ENCODE measurements around the gene FBXL7. TPM values are rescaled to one million over a fixed set of nuclear protein-coding genes. Genes with fewer than 3 reads are reported as not detected.

Gene FBXL7
- total and polyA plus RNA-seq, 9 of the 15 experiments (the other 6 are each of a cell fraction or from before 2014, with no cell fraction given): 0.04 to 0.08 TPM; not detected in 7

DNA sequence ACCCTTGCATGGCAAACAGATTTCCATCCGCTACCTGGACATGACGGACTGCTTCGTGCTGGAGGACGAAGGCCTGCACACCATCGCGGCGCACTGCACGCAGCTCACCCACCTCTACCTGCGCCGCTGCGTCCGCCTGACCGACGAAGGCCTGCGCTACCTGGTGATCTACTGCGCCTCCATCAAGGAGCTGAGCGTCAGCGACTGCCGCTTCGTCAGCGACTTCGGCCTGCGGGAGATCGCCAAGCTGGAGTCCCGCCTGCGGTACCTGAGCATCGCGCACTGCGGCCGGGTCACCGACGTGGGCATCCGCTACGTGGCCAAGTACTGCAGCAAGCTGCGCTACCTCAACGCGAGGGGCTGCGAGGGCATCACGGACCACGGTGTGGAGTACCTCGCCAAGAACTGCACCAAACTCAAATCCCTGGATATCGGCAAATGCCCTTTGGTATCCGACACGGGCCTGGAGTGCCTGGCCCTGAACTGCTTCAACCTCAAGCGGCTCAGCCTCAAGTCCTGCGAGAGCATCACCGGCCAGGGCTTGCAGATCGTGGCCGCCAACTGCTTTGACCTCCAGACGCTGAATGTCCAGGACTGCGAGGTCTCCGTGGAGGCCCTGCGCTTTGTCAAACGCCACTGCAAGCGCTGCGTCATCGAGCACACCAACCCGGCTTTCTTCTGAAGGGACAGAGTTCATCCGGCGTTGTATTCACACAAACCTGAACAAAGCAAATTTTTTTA lies 436.7 kb downstream of the FBXL7 start:
- H3K9me3 ChIP-seq (replicated peaks; ENCODE audit: control insufficient read depth, insufficient read depth, low read depth, low read length): no peaks in the 10 kb centered on the region
- H3K79me2 ChIP-seq (ENCODE audit: control insufficient read depth, insufficient read depth, low read length): no peaks in the 10 kb centered on the region
- FAIRE-seq (no peak), DNase-seq (ENCODE audit: extremely low read depth in 1 of 4, low spot score in 3 of 4) (no peak), ATAC-seq (no peak)
- ChIA-PET POLR2A (no interaction called here), CTCF (ENCODE audit: low intra/inter-chr PET ratio) (no interaction called here)
- intact Hi-C loops (cut with micrococcal nuclease): no loop called here
- H3K4me2 ChIP-seq (ENCODE audit: insufficient read depth, low read length): no peak overlapping the region
- in situ Hi-C loops (cut with MboI): no loop called here
- H2AFZ ChIP-seq (ENCODE audit: low read depth, low read length): no peak overlapping the region
- H3K4me1 ChIP-seq (replicated peaks in 1 of 2; ENCODE audit: control insufficient read depth in 2 of 2, insufficient read depth in 2 of 2, low read length in 2 of 2): peaks cover 0 to 5% of the 10 kb centered on the region in 2 experiments; a peak in 1 of 5 replicates
- no peaks in the 10 kb centered on the region for H3K27me3 ChIP-seq (ENCODE audit: control insufficient read depth in 2 of 2, insufficient read depth in 2 of 2, low read length in 2 of 2)
- H3K36me3 ChIP-seq (ENCODE audit: control insufficient read depth, insufficient read depth, low read length): no peaks in the 10 kb centered on the region
- no TSS peak for BruUV-seq (replicated peaks)
- H3K9me1 ChIP-seq (ENCODE audit: control insufficient read depth, insufficient read depth, low read length): no peaks in the 10 kb centered on the region
- H3K27ac ChIP-seq (ENCODE audit: extremely low read depth, low read depth, low read length): no peak overlapping the region
- no peak overlapping the region for H3K4me3 ChIP-seq
- H3K9ac ChIP-seq (ENCODE audit: insufficient read depth in 1 of 2, low read depth in 2 of 2, low read length in 2 of 2): no peak overlapping the region
- no peaks in the 10 kb centered on the region for H4K20me1 ChIP-seq (replicated peaks; ENCODE audit: control insufficient read depth, insufficient read depth, low read length)
- WGBS (ENCODE audit: insufficient coverage, low coverage, missing lambda C conversion rate): under 1% methylated on average over 54 of the region's 60 CpGs
- TF ChIP-seq NCOA1 (IDR thresholded peaks at IDR 0.05; ENCODE audit: low read depth) (no peak), MXI1 (IDR thresholded peaks at IDR 0.05; ENCODE audit: low read depth, low read length) (no peak), ZC3H11A (IDR thresholded peaks at IDR 0.05; ENCODE audit: low read depth, low read length) (no peak)

DNA sequence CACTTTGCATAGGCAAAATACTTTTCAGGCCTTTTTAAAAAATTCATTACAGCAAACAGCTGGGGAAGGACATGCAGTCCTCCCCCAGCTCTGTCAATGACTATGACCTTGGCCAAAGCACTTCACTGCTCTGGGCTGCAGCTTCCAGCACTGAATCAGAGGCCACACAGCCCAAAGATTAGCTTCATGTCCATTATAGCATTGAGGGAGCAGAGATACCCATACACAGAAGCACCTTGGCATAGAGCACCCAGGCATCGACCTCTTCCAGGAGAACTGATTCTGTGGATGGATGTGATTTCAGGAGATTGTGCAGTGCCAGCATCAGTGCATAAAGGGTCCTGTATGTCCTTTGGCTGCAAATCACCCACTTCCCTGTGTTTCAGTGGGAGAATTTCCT lies 437.7 kb downstream of the FBXL7 start:
- no peak for ATAC-seq
- Histone ChIP-seq H3K36me3 (ENCODE audit: control insufficient read depth, insufficient read depth, low read length) (no peaks in the 10 kb centered on the region), H2AFZ (ENCODE audit: low read depth, low read length) (no peak overlapping the region), H3K27me3 (ENCODE audit: control insufficient read depth in 2 of 2, insufficient read depth in 2 of 2, low read length in 2 of 2) (no peaks in the 10 kb centered on the region), H3K4me3 (no peak overlapping the region), H3K79me2 (ENCODE audit: control insufficient read depth, insufficient read depth, low read length) (no peaks in the 10 kb centered on the region), H3K4me2 (ENCODE audit: insufficient read depth, low read length) (no peak overlapping the region), H3K27ac (ENCODE audit: extremely low read depth, low read depth, low read length) (no peak overlapping the region), H3K9me3 (replicated peaks; ENCODE audit: control insufficient read depth, insufficient read depth, low read depth, low read length) (no peaks in the 10 kb centered on the region), H3K9me1 (ENCODE audit: control insufficient read depth, insufficient read depth, low read length) (no peaks in the 10 kb centered on the region), H4K20me1 (replicated peaks; ENCODE audit: control insufficient read depth, insufficient read depth, low read length) (no peaks in the 10 kb centered on the region), H3K9ac (ENCODE audit: insufficient read depth in 1 of 2, low read depth in 2 of 2, low read length in 2 of 2) (no peak overlapping the region), H3K4me1 (replicated peaks in 1 of 2; ENCODE audit: control insufficient read depth in 2 of 2, insufficient read depth in 2 of 2, low read length in 2 of 2) (peaks cover 0 to 5% of the 10 kb centered on the region in 2 experiments; a peak in 1 of 5 replicates)
- TF ChIP-seq NUFIP1 (IDR thresholded peaks at IDR 0.05; ENCODE audit: partially characterized antibody) (no peak), CTBP1 (IDR thresholded peaks at IDR 0.05; ENCODE audit: borderline replicate concordance) (no peak)
- in situ Hi-C loops (cut with MboI): no loop called here
- 0% methylated on average over 1 of the region's 1 CpG for WGBS (ENCODE audit: insufficient coverage, low coverage, missing lambda C conversion rate)
- FAIRE-seq: no peak
- intact Hi-C loops (cut with micrococcal nuclease): no loop called here
- DNase-seq (ENCODE audit: extremely low read depth in 1 of 4, low spot score in 3 of 4): no peak
- ChIA-PET CTCF (ENCODE audit: low intra/inter-chr PET ratio) (no interaction called here), POLR2A (no interaction called here)
- BruUV-seq (replicated peaks): no TSS peak

All from K562 (cell line).